H1 (cell line): ENCODE data around the gene KCNMA1. TPM values are rescaled to one million over a fixed set of nuclear protein-coding genes. Genes with fewer than 3 reads are reported as not detected.

Source experiments
- CTCF ChIA-PET: fragments of 300-600 bp; sonication (Branson Sonifier 250); formaldehyde crosslinking; loops from one replicate; lab custom pipeline; 2021; ENCODE audit not compliant: partially characterized antibody; lab: Charles Lee
- POLR2A ChIA-PET: fragments of 300-600 bp; sonication (Branson Sonifier 250); formaldehyde crosslinking; loops from one replicate; lab custom pipeline; 2021; ENCODE audit warnings: inconsistent platforms; ENCODE audit not compliant: partially characterized antibody; lab: Charles Lee
- DNase-seq, 2 experiments: peaks; one replicate each; pipeline versions ENCODE4 v3.0.0 to v3.0.0-alpha.2; 2010 to 2022; ENCODE audit warnings: low spot score in 2 of 2, low read depth in 1 of 2, mixed read lengths in 1 of 2
- FAIRE-seq: peaks from 2 replicates; lab custom pipeline; 2011; peaks lifted over from hg19 to GRCh38; lab: Jason Lieb, UNC
- H2AFZ ChIP-seq: 2 replicates; pipeline ENCODE4 v1.8.1; 2012; ENCODE audit warnings: low read length, inconsistent platforms
- H2AK5ac ChIP-seq: 2 replicates; pipeline ENCODE4 v1.6.1; 2013; ENCODE audit warnings: low read depth, low read length
- H2BK120ac ChIP-seq: replicated peaks from 2 replicates; pipeline ENCODE3; 2013; ENCODE audit warnings: low read depth, low read length, inconsistent platforms
- H2BK12ac ChIP-seq: 2 replicates; pipeline ENCODE4 v1.6.1; 2013; ENCODE audit warnings: low read depth, low read length
- H2BK15ac ChIP-seq: 2 replicates; pipeline ENCODE4 v1.6.1; 2013; ENCODE audit warnings: low read length
- H2BK20ac ChIP-seq: 2 replicates; pipeline ENCODE4 v1.6.1; 2013; ENCODE audit warnings: low read length
- H2BK5ac ChIP-seq: 2 replicates; pipeline ENCODE4 v1.6.1; 2013; ENCODE audit warnings: low read depth, low read length
- H3K14ac ChIP-seq: 2 replicates; pipeline ENCODE4 v1.6.1; 2013; ENCODE audit warnings: inconsistent platforms; ENCODE audit not compliant: insufficient read length
- H3K18ac ChIP-seq: 2 replicates; pipeline ENCODE4 v1.6.1; 2013; ENCODE audit warnings: low read length; ENCODE audit errors: extremely low read depth
- H3K23ac ChIP-seq: 2 replicates; pipeline ENCODE4 v1.6.1; 2013; ENCODE audit warnings: inconsistent platforms; ENCODE audit not compliant: insufficient read length
- H3K23me2 ChIP-seq: 2 replicates; pipeline ENCODE4 v1.6.1; 2013; ENCODE audit warnings: low read depth, low read length
- H3K27ac ChIP-seq: 2 replicates; pipeline ENCODE4 v1.6.1; 2011; ENCODE audit warnings: low read depth, low read length, inconsistent platforms
- H3K27me3 ChIP-seq, 4 experiments: replicated peaks in 1 of 4; 1 replicate in 1 of 4; 2 replicates in 3 of 4; pipeline versions ENCODE4 v1.6.1 to v1.8.1; 2011 to 2013; ENCODE audit warnings: low read length in 3 of 4, mild to moderate bottlenecking in 3 of 4, inconsistent platforms in 2 of 4, mixed read lengths in 2 of 4, moderate library complexity in 1 of 4; ENCODE audit not compliant: control insufficient read depth in 3 of 4, insufficient read depth in 3 of 4; ENCODE audit errors: extremely low read depth in 1 of 4
- H3K36me3 ChIP-seq, 4 experiments: 2 replicates each; pipeline versions ENCODE4 v1.6.1 to v1.8.1; 2011 to 2013; ENCODE audit warnings: mild to moderate bottlenecking in 4 of 4, low read length in 3 of 4, moderate library complexity in 2 of 4, control low read depth in 1 of 4, inconsistent platforms in 1 of 4; ENCODE audit not compliant: insufficient read depth in 4 of 4, control insufficient read depth in 2 of 4
- H3K4ac ChIP-seq: replicated peaks from 2 replicates; pipeline ENCODE3; 2013; ENCODE audit warnings: low read length, low read depth, mixed read lengths, inconsistent platforms; ENCODE audit not compliant: insufficient read length
- H3K4me1 ChIP-seq, 4 experiments: replicated peaks in 1 of 4; 1 replicate in 1 of 4; 2 replicates in 3 of 4; pipeline versions ENCODE4 v1.6.1 to v1.8.1; 2011 to 2013; ENCODE audit warnings: low read length in 3 of 4, inconsistent platforms in 2 of 4, mixed read lengths in 1 of 4; ENCODE audit not compliant: insufficient read depth in 4 of 4, control insufficient read depth in 3 of 4
- H3K4me2 ChIP-seq, 2 experiments: 2 replicates each; pipeline versions ENCODE4 v1.6.1 to v1.8.1; 2011 to 2013; ENCODE audit warnings: low read depth in 2 of 2, low read length in 2 of 2, control low read depth in 1 of 2, inconsistent platforms in 1 of 2, mild to moderate bottlenecking in 1 of 2; ENCODE audit not compliant: insufficient read depth in 1 of 2
- H3K4me3 ChIP-seq, 4 experiments: fragments of 200-600, 300-600 bp in 1 of 4; sonication (generic), shearing (Covaris generic), sonication (Bioruptor Twin) in 1 of 4; 2 replicates each; pipeline versions ENCODE4 v1.5.1 to v1.8.1; 2011 to 2016; ENCODE audit warnings: low read length in 4 of 4, low read depth in 3 of 4, control low read depth in 2 of 4, inconsistent platforms in 2 of 4, mild to moderate bottlenecking in 2 of 4, mixed read lengths in 1 of 4, moderate library complexity in 1 of 4; ENCODE audit not compliant: insufficient read depth in 2 of 4; ENCODE audit errors: extremely low read depth in 1 of 4
- H3K56ac ChIP-seq: replicated peaks from 2 replicates; pipeline ENCODE3; 2013; ENCODE audit warnings: low read depth, mild to moderate bottlenecking, mixed read lengths, low read length, inconsistent platforms; ENCODE audit not compliant: insufficient read length
- H3K79me1 ChIP-seq: 2 replicates; pipeline ENCODE4 v1.6.1; 2013; ENCODE audit warnings: low read depth, low read length, control low read depth
- H3K79me2 ChIP-seq, 2 experiments: 2 replicates each; pipeline versions ENCODE4 v1.6.1 to v1.8.1; 2012 to 2013; ENCODE audit warnings: low read length in 2 of 2, mild to moderate bottlenecking in 2 of 2, inconsistent platforms in 1 of 2; ENCODE audit not compliant: insufficient read depth in 2 of 2, control insufficient read depth in 1 of 2
- H3K9ac ChIP-seq, 4 experiments: replicated peaks in 1 of 4; 1 replicate in 1 of 4; 2 replicates in 3 of 4; pipeline versions ENCODE4 v1.6.1 to v1.8.1; 2011 to 2013; ENCODE audit warnings: low read depth in 3 of 4, low read length in 3 of 4, control low read depth in 2 of 4, mild to moderate bottlenecking in 2 of 4, moderate library complexity in 2 of 4, inconsistent platforms in 1 of 4; ENCODE audit errors: extremely low read depth in 1 of 4
- H3K9me3 ChIP-seq, 2 experiments: 2 replicates each; pipeline versions ENCODE4 v1.6.1 to v1.8.1; 2012 to 2013; ENCODE audit warnings: mild to moderate bottlenecking in 2 of 2, moderate library complexity in 2 of 2, control low read depth in 1 of 2, inconsistent platforms in 1 of 2, low read depth in 1 of 2, low read length in 1 of 2, mixed read lengths in 1 of 2; ENCODE audit not compliant: insufficient read depth in 2 of 2
- H4K20me1 ChIP-seq, 2 experiments: replicated peaks in 1 of 2; 2 replicates each; pipeline versions ENCODE3 to v1.8.1; 2011 to 2013; ENCODE audit warnings: inconsistent platforms in 2 of 2, low read length in 2 of 2, mild to moderate bottlenecking in 1 of 2; ENCODE audit not compliant: insufficient read depth in 2 of 2, control insufficient read depth in 1 of 2
- H4K5ac ChIP-seq: 2 replicates; pipeline ENCODE4 v1.6.1; 2013; ENCODE audit warnings: low read length, low read depth, mixed read lengths, inconsistent platforms; ENCODE audit not compliant: insufficient read length
- H4K8ac ChIP-seq: 2 replicates; pipeline ENCODE4 v1.8.0; 2013; ENCODE audit warnings: mild to moderate bottlenecking, moderate library complexity, low read length, inconsistent platforms; ENCODE audit not compliant: insufficient read depth; ENCODE audit errors: extremely low read depth
- H4K91ac ChIP-seq: replicated peaks from 2 replicates; pipeline ENCODE3; 2013; ENCODE audit warnings: low read length, mixed read lengths, inconsistent platforms; ENCODE audit not compliant: insufficient read length
- CBX8 ChIP-seq: fragments of 300-800, 300-1000 bp; sonication (generic); IDR thresholded peaks from 2 replicates; pipeline ENCODE4 v1.7.1; 2016; ENCODE audit warnings: low read depth, low read length, borderline replicate concordance
- EP300 ChIP-seq, 2 experiments: IDR thresholded peaks; 1 replicate in 1 of 2; 2 replicates in 1 of 2; pipeline ENCODE4 v1.6.1; 2011 to 2012; ENCODE audit warnings: low read depth in 2 of 2, low read length in 2 of 2, mild to moderate bottlenecking in 2 of 2, borderline replicate concordance in 1 of 2, inconsistent platforms in 1 of 2, moderate library complexity in 1 of 2
- EZH2 ChIP-seq: fragments of 200-600 bp; sonication (generic); IDR thresholded peaks from 2 replicates; pipeline ENCODE4 v1.7.1; 2012; ENCODE audit warnings: low read depth, mild to moderate bottlenecking, moderate library complexity, low read length, inconsistent platforms; ENCODE audit not compliant: severe bottlenecking
- GABPA ChIP-seq: IDR thresholded peaks from 2 replicates; pipeline ENCODE4 v1.6.1; 2011; ENCODE audit warnings: mild to moderate bottlenecking, low read length, moderate library complexity, borderline replicate concordance; ENCODE audit not compliant: insufficient read depth
- JUN ChIP-seq: IDR thresholded peaks from 2 replicates; pipeline ENCODE4 v1.6.1; 2011; ENCODE audit warnings: low read depth, mild to moderate bottlenecking, improper control_type of control experiment, low read length
- PHF8 ChIP-seq: fragments of 200-600 bp; sonication (generic); conservative IDR thresholded peaks from 2 replicates; pipeline ENCODE4 v1.7.1; 2012; ENCODE audit warnings: low read depth, mild to moderate bottlenecking, inconsistent platforms, low read length, moderate library complexity
- POLR2AphosphoS5 ChIP-seq: IDR thresholded peaks from 2 replicates; pipeline ENCODE4 v1.6.1; 2011; ENCODE audit warnings: low read depth, low read length
- RXRA ChIP-seq: IDR thresholded peaks from 2 replicates; pipeline ENCODE4 v1.6.1; 2011; ENCODE audit warnings: low read depth, mild to moderate bottlenecking, low read length, moderate library complexity; ENCODE audit not compliant: insufficient read depth
- SIRT6 ChIP-seq: IDR thresholded peaks from one replicate; pipeline ENCODE4 v1.7.1; 2012; ENCODE audit warnings: low read length, inconsistent platforms
- SIX5 ChIP-seq: IDR thresholded peaks from 2 replicates; pipeline ENCODE4 v1.6.1; 2011; ENCODE audit warnings: mild to moderate bottlenecking, low read depth, low read length
- SP2 ChIP-seq: IDR thresholded peaks from 2 replicates; pipeline ENCODE4 v1.6.1; 2012; ENCODE audit warnings: mild to moderate bottlenecking, low read length, inconsistent platforms
- WGBS, 2 experiments: shearing (Covaris generic) in 1 of 2; methylation state at CpG; one replicate each; pipeline versions ENCODE4 v1.1.6 to v1.1.7; 2013 to 2015; ENCODE audit warnings: low lambda C conversion rate in 2 of 2, mixed read lengths in 2 of 2, inconsistent platforms in 1 of 2, low coverage in 1 of 2, missing lambda C conversion rate in 1 of 2; ENCODE audit not compliant: insufficient replicate concordance in 2 of 2, insufficient coverage in 1 of 2, insufficient read length in 1 of 2; ENCODE audit errors: extremely low coverage in 1 of 2, missing lambda C conversion rate in 1 of 2; 5-methylcytosine and 5-hydroxymethylcytosine counted together
- polyA plus RNA-seq, 7 experiments: library from polyadenylated mRNA; depleted of rRNA in 3 of 7; stranded (reverse) in 5 of 7; unstranded in 2 of 7; fragments of >200 nt in 5 of 7; fragments of 200-250 nt in 2 of 7; gene quantifications; 1 replicate in 5 of 7; 2 replicates in 1 of 7; 4 replicates in 1 of 7; pipeline versions ENCODE4 v1.2.1 to v1.2.3, GENCODE V29; 2011 to 2013; ENCODE audit warnings: missing spikeins in 2 of 7, mixed read lengths in 2 of 7
- total RNA-seq: library from RNA; stranded (reverse); fragmentation: NEBNext Ultra II Directional; extraction: Animal tissue kit (Norgen Biotek cat#: 25700); gene quantifications from 2 replicates; pipeline ENCODE4 v1.2.1, GENCODE V29; 2021

The KCNMA1 gene
- total and polyA plus RNA-seq, 2 of the 8 experiments (the other 6 are each of a cell fraction or from before 2014, with no cell fraction given): 10.2 to 11.1 TPM

- Histone ChIP-seq H3K27ac (no peak overlapping the region), H4K5ac (no peak overlapping the region), H2AK5ac (no peak overlapping the region), H3K4me1 (no peaks in the 10 kb centered on the region), H4K91ac (no peak overlapping the region), H2BK20ac (no peak overlapping the region), H3K56ac (no peak overlapping the region), H4K8ac (no peak overlapping the region), H3K4me2 (no peak overlapping the region), H3K36me3 (no peaks in the 10 kb centered on the region), H3K27me3 (no peaks in the 10 kb centered on the region), H3K9ac (no peak overlapping the region), H3K4me3 (no peak overlapping the region), H2BK120ac (no peak overlapping the region), H4K20me1 (no peaks in the 10 kb centered on the region), H3K14ac (no peak overlapping the region), H2BK5ac (no peak overlapping the region), H2BK12ac (no peak overlapping the region), H3K23me2 (no peaks in the 10 kb centered on the region), H3K9me3 (no peaks in the 10 kb centered on the region), H2AFZ (no peak overlapping the region), H3K4ac (no peak overlapping the region), H3K18ac (no peak overlapping the region), H2BK15ac (no peak overlapping the region), H3K79me1 (no peaks in the 10 kb centered on the region), H3K79me2 (no peaks in the 10 kb centered on the region), H3K23ac (no peak overlapping the region)
- no peak for DNase-seq
- POLR2A ChIA-PET: no interaction called here
- CTCF ChIA-PET: interaction anchor here (0.6 to 1.6 kb wide), 2 partner anchors 110 to 1457 kb away, joined by 3 to 4 read pairs; no protein-coding TSS in a partner anchor
- 90% methylated on average over 12 of the region's 12 CpGs; no CpG with 5 or more reads in 1 of the 2 experiments for WGBS, 2 experiments
- no peak for TF ChIP-seq SP2
- no peak for TF ChIP-seq PHF8
- no peak for TF ChIP-seq POLR2AphosphoS5
- TF ChIP-seq SIRT6: no peak
- no peak for TF ChIP-seq SIX5
- TF ChIP-seq EZH2: no peak
- TF ChIP-seq GABPA: no peak
- no peak for TF ChIP-seq CBX8
- no peak for TF ChIP-seq JUN
- TF ChIP-seq EP300 (IDR thresholded peaks at IDR 0.05; ENCODE audit: borderline replicate concordance in 1 of 2, low read depth in 2 of 2, low read length in 2 of 2): no peak
- TF ChIP-seq RXRA: no peak
- FAIRE-seq: no peak
Measured at GRCh38 chr10:77001206-77001605, 636.4 kb downstream of the KCNMA1 start.
